IPS DF 19.7 (cell line): ENCODE results near the gene C1orf21.

Source experiments
- DNase-seq: peaks from one replicate; pipeline ENCODE4 v3.0.0-alpha.2; 2013; ENCODE audit warnings: low read depth, low spot score

Gene C1orf21

DNA sequence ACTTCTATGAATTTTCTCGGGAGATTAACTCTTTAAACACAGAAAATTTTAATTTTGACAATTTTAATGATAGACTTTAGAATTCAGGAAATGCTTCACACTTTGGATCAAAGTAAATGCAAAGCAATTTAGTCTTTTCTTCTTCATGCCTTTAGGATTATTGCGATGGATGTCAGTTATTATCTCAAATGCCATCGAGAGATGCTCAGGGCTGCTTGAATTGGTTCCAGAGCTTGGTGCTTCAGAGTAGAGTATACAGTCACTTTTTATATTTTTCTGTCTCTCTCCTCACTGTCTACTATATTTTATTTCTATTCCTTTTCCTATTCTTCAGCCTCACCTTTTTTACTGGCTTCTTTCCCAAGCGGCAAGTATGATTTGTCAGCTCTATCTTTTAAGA, 59.2 kb downstream of the C1orf21 start:
- DNase-seq: no peak

- no peak for DNase-seq
Measured at GRCh38 chr1:184447651-184448185, 60.9 kb downstream of the C1orf21 start.

DNA sequence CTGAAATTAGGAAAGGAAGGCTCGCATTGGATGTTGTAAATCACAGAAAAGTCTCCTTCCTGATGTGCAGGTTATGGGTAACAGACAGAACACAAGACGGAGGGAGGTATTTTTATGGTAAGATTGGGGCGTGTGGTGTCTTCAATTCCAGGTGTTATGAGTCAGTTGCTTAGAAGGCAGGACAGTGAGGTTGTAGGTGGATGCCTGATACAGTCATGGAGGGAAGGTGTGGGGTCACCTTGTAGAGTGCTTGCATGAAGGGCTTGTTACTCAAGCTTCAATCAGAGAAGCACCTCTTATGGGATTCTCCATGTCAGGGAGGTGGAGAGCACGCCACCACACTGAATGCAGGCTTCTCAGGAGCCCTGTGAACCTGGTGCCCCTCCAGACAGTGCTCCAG, 63.1 kb downstream of the C1orf21 start:
- DNase-seq: no peak

DNA sequence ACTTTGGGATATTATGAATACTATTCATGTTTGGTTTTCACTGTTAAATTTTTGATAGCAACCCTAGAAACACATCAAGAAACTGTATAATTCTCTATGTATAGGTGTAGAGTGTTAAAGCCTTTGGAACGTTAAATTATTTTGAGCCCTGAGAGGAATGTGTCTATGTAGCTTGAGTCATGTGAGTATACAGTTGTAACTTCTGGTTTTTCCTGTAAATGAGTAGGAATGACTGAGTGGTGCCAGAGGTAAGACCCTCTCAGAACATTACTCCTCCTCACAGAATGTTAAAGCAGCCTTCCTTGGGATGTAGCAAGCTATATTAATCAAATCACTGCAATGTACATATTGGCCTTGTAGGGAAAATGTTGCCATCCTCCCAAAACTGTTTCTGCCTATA, 69.0 kb downstream of the C1orf21 start:
- DNase-seq: no peak

DNA sequence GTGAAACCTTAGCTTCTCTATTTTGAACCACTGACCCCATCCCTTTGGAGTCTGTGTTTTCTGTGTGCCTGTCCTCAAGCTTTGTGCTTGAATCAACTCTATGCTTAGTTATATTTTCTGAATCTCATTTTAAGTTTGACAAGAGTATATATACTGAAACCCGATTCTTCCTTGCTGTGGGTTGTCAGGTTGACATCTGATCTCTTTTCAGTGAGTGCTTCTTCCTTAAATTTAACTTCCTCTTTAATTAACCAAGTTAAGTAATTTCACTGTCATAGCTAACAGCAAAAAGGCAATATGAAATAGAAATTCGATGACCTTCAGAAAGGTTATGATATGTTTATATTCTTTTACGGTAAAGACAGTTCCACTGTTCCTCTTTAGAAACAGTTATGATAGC, 69.4 kb downstream of the C1orf21 start:
- no peak for DNase-seq

DNA sequence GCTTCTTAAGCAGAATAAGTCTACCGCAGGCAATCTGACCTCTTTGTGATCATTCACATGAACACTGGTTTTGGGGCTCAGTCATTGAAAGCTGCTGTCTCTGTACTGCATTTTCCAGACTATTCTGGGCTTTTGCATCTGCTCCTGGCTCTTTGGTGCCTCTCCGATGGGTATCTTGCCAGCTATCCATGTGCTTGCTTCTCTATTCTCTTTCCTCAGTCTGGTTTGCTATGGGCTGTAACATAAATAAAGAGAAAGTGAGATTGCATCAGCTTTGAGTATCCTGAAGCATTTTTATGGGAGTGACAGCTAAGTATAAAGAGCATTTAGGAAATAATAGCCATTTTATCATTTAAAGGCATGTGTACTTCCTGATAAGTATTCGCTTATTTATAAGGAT, 70.7 kb downstream of the C1orf21 start:
- no peak for DNase-seq

DNA sequence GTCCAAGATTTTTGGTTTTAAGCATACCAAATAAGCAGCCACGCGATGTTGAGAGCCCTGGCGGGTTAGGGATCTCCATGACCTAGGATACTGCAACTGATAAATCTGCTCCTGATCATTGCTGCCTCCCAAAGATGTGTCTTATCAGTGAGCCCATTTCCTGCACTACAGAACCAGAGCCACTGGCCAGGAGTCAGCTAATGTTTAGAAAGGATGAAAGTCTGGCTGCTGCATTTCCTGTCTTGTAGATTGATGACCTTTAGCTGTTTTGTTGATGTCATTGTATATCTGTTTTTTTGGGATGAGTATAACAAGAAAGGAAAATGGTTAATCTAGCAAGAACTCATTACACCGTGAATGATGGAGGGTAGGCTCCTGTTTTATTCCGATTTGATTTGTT, 74.5 kb downstream of the C1orf21 start:
- DNase-seq: no peak

DNA sequence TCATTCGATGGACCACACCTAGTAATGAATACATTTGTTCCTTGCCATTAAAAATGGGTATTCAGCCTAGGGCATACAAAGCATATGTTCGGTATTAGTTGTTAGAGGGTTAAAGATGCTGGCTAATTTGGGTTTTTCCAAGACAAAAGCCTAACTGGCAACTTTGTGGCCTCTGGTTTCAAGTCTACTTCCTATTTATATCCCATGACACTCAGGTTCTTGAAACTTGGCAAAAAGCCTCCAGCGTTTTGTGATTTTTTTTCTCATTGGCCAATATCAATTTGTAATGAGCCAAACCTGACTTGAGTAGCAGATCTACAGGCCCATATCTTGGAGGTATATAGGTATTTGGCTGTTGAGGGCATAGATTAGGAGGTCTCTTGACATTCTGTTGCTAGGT, 75.3 kb downstream of the C1orf21 start:
- DNase-seq: no peak

DNA sequence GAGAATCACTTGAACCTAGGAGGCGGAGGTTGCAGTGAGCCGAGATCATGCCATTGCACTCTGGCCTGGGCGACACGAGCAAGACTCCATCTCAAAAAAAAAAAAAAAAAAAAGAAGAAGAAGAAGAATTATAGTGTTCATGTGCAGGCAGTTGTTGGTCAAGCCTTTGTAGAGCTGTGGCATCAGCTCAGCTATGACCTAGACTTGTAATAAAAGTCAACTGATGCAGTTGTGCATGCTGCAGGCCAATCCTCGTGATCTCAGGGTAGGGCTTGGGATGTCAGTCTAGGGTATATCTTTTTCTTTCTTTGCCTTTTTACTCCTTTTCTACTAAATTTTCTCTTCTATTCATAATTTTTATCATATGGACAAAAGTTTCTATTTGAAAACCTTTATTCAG, 76.2 kb downstream of the C1orf21 start:
- no peak for DNase-seq

GRCh38 chr1:184463680-184464079, 76.9 kb downstream of the C1orf21 start:
- no peak for DNase-seq

- no peak for DNase-seq
Measured at GRCh38 chr1:184464757-184465156, 77.9 kb downstream of the C1orf21 start.

DNA sequence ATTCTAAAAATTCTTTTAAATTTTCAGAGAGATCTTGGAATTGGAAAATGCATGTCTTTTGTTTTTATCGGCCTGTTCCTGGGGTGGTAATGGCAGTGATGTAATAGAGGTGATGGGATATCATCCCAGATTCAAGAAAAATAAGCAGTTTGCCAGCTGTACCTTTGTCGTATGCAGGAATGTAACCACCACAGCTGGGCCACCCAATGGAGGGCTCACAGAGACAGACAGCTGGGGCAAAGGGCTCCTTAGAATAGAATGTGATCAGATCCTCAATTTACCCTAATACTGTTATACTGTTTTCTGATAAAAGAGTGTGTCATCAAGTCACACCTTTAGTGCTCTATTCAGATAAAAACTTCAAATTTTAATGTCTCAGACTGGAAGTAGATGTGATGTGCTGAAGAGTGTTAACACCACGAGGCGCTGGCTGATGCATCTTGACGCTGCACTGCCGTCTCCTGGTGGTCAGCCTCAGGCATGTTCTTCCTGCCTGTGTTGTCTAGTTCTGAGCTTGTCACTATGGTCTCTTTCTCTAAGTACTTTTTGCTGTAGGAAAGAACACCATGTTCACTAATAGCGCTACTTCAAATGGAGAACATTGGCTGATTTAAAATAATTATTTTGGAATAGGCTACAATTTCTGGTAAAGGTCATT, 78.8 kb downstream of the C1orf21 start:
- DNase-seq: no peak

DNA sequence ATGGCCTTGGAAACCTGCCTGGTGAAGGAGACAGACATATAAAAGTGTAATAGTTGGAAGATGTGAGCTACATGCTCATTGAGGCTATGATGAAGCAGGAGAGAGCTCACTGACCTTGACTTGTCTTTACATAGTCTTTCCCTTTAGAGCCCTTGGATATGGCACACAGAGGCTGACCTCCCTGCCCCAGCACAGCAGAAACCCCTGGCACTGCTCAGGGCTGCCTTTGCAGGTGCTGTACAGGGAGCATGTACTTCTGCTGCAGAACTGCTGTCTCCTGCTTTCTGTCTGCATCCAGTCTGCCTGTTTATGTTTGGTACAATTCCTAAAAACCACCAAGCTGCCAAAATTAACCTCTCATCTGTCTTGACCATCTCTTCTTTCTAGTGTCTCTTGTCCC, 80.5 kb downstream of the C1orf21 start:
- DNase-seq: no peak

DNA sequence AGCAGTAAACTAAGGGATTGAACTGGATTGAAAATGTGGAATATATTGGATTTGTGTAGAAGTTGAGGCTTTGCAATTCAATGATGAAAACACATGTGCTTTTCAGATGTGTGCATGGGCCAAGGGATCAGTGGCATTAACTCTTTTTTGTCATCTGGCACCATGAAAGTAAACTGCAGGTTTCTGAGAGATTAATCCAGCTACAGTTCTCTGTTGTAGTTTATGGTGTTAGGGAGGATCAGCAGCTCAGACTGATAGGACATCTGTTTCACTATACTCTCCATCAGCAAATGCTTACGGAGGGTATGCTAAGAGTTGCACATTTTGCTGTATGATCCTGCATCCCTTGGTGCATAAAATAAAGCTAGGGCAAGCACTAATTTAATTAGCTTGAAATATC, 82.6 kb downstream of the C1orf21 start:
- no peak for DNase-seq

GRCh38 chr1:184471686-184472085, 84.9 kb downstream of the C1orf21 start:
- DNase-seq: no peak

- DNase-seq: no peak
Measured at GRCh38 chr1:184472136-184472535, 85.3 kb downstream of the C1orf21 start.

DNA sequence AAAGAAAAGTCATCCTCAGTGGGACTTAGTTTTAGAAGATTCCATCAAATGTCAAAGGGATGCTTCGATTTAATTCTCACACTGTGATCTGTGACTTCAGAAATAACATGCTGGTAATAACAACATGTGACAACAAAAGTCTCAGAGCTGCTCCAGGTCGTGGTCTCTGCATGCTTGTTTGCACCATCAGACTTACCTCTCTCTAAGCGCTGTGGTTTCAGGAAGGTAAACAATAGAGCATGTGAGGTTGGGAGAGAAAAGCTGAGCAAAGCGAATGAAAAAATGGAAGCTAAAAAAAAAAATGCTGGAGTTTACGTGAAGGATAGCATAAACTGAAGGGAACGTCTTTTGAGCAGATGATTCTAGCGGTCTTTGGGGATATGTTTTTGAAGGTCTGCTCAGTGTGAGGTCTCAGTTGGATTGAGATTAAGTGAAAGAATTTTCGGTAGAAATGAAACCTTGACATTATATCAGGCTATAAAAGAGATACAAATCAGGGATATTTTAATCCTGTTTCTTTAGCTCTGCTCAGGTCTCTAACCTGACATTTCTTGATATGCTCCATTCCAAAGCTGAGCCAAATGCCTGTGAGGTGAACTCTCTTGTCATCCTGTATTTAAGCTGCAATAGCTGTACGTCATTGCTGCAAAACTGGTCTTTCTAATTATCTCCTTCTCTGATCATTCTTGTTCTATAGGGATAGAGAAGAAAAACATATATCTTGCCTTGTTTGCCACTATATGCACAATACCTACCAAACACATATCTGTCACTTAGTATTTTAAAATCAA, 86.5 kb downstream of the C1orf21 start:
- DNase-seq: no peak

DNA sequence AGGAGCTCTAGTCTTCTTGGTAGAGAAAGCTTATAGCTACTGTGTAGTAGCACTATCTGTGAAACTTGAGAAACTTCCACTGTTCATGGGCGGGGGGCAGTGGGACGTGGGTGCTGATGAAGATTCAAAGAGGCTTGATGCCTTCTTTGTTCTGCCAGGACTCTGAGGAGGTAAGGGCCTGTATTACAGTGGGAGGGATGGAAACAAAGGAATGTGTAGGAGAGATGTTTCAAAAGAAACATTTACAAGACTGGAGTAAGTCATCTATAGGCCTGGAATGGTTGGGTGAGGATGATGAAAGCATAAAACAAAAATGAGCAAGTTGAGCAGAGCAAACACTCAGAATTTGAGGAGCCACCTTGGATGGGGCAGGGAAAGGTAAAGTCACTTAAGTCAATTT, 89.4 kb downstream of the C1orf21 start:
- no peak for DNase-seq

GRCh38 chr1:184479435-184480167, 92.8 kb downstream of the C1orf21 start:
- DNase-seq: no peak

GRCh38 chr1:184480736-184481135, 93.9 kb downstream of the C1orf21 start:
- DNase-seq: no peak

DNA sequence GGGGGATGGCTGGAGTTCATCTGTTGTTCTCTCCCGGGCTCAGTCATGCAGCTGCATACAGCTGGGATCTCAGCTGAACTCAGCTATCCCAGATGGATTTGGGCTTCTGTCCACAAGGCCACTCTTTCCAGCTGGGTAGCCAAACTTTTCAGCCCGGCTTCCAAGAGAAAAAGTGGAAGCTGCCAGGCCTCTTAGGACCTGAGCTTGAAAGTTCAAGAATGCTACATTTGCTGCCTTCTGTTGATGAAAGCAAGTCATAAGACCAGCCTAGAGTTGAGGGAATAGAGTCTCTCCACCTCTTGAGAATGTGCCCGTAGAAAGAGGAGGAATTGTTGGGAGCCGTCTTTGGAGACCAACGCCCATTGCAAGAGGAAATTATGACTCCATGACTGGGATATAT, 95.3 kb downstream of the C1orf21 start:
- no peak for DNase-seq

GRCh38 chr1:184483101-184483683, 96.4 kb downstream of the C1orf21 start:
- no peak for DNase-seq
